Measurements from ENCODE around the gene AZI2.

Gene AZI2

DNA sequence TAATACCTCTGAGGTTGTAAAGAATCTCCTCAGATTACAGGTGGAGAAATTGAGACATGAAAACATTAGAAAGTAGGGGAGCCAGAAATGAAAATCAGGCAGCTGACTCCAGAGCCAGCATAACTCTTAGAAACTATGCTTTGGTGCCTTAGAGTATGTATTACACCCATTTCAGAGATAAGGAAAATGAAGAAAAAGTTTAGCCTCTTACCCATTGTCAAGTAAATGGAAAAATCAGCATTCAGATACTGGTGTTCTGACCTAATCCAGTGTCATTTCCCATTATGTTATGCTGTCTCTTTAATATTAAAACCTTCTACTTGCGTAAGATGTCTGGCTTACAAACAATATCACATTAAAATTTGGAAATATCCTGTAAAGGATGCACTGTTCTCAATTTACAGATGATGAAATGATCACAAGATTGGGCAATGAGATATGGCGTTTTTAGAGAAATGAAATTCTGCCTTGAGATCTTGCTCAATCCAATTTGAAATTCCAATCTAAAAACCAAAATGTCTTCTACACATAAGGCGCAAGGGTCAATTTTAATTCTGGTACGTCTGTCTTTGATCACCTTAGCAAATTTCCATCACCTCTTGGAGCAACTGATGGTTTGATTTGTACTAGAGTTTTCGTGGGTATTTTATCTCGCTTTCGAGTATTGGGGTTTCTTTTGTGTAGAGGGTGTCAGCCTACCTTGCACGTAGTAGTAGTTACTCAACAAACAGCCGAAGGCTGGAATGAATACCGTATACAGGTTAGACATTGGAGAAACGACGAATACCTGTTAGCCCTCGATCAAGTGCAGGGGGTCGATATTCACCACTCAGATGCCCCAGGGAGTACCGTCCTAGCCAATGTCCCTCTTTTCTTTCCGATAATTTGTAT, 1.0 kb downstream of the AZI2 start:
- TF ChIP-seq, protein P1, sequence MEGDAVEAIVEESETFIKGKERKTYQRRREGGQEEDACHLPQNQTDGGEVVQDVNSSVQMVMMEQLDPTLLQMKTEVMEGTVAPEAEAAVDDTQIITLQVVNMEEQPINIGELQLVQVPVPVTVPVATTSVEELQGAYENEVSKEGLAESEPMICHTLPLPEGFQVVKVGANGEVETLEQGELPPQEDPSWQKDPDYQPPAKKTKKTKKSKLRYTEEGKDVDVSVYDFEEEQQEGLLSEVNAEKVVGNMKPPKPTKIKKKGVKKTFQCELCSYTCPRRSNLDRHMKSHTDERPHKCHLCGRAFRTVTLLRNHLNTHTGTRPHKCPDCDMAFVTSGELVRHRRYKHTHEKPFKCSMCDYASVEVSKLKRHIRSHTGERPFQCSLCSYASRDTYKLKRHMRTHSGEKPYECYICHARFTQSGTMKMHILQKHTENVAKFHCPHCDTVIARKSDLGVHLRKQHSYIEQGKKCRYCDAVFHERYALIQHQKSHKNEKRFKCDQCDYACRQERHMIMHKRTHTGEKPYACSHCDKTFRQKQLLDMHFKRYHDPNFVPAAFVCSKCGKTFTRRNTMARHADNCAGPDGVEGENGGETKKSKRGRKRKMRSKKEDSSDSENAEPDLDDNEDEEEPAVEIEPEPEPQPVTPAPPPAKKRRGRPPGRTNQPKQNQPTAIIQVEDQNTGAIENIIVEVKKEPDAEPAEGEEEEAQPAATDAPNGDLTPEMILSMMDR (IDR thresholded peaks at IDR 0.05; ENCODE audit: low read depth, low read length) = no peak
- DNase-seq (ENCODE audit: extremely low read depth, low read depth) = peak; percentile 65

DNA sequence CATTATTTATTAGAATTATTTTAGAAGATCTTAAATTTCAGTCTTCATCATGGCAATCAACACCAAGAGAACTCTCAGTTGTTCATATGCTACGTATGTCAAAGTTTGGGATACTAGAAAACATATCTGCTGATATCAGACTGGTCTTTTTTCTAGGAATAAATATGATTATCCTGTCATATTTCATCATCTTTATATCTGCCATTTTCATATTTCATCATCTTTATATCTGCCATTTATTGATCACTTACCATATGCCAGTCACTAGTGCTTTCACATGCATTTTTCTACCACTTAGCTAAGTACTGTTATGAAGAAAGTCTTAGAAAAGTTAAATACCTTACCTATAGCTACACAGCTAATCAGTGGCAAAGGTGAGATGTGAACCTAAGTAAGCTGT, 2.9 kb downstream of the AZI2 start:
- TF ChIP-seq, protein P1 (IDR thresholded peaks at IDR 0.05; ENCODE audit: low read depth, low read length) = no peak
- DNase-seq (ENCODE audit: extremely low read depth, low read depth) = no peak

- TF ChIP-seq, protein P1 (IDR thresholded peaks at IDR 0.05; ENCODE audit: low read depth, low read length) = no peak
- no peak for DNase-seq (ENCODE audit: extremely low read depth, low read depth)
Measured at GRCh38 chr3:28343144-28343543, 5.5 kb downstream of the AZI2 start.

DNA sequence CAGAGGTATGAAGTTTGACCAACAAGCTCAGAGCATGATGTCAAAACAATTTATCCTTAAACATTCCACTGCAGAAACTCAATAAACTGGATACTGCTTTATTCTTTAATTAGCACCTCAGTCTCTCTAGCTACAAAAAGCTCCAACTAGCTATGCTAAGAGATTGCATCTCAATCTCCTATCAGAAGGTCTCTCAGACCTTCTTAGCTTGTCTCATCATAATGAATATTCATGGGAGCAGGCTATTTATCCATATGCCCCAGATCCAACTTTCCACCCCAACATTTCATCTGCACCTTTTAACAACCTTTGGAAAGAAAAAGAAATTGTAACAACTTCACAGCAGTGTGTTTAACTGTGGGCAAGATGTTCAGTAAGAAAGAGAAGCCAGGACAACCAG, 11.4 kb downstream of the AZI2 start:
- TF ChIP-seq, protein P1 (IDR thresholded peaks at IDR 0.05; ENCODE audit: low read depth, low read length) = no peak

DNA sequence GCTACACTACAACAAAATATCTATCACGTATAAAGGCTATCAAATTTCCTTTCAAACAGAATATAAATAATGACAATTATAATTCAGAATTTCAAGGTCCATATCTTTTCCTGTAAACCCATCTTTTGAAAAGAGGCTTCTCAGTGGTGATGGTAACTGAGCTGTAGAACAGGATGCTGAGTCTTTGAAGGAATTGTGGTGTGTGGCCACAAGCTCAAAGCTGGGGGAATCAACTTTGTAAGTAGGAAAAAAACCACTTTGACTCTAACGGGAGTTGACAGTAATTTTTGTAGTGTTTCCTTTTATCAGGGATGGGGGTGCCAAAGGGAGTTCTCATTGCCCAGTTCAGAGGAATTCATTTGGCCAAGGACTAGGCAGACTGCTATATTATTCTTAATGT, 13.4 kb downstream of the AZI2 start:
- TF ChIP-seq, protein P1 (IDR thresholded peaks at IDR 0.05; ENCODE audit: low read depth, low read length) = no peak
- DNase-seq (ENCODE audit: extremely low read depth, low read depth) = no peak

More for the DNA sequence above, 11.4 kb downstream of the AZI2 start:
- no peak for DNase-seq (ENCODE audit: extremely low read depth, low read depth)

GRCh38 chr3:28334552-28334951, 14.1 kb downstream of the AZI2 start:
- DNase-seq (ENCODE audit: extremely low read depth, low read depth) = no peak
- TF ChIP-seq, protein P1 (IDR thresholded peaks at IDR 0.05; ENCODE audit: low read depth, low read length) = peak; percentile 19
